Activated CD4-positive, alpha-beta T cell treated with anti-CD3 and anti-CD28 coated beads, Interleukin-2, Interleukin-4, amounts not matched to agents 100 ng/mL and 50 ng/mL, durations not matched to agents 16 hours and 8 hours (primary cell): Measurements from ENCODE around the gene TMEM245.
A peak's percentile ranks its signal among the peaks of the same experiment; 100 is the strongest.
"Not testable (repeated sequence)": the region's sequence is repeated elsewhere in the genome, so short reads cannot be mapped to it uniquely, and the experiment has no call there.

ENCODE experiments used
- DNase-seq: peaks from one replicate; pipeline ENCODE4 v3.0.0-alpha.2; 2020; ENCODE audit warnings: low spot score

TMEM245 gene

DNA sequence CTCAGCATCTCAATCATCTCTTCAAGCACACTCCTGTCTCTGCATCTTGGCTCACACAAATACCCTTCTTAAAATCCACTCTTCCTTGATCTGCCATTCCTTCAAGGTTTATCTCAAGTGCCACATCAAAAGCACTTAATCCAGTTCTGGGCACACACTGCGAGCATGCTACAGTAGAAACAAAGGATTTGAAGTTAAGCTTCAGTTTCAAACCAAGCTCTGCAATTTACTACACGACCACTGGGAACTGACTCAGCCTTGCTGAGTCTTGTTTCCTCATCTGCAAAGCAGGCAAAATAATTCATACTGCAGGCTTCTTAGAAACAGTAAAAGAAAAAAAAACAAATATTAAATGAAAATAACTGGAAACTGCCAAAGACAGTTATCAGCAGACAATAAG is 56.0 kb downstream of the TMEM245 start:
- no peak for DNase-seq

GRCh38 chr9:109062543-109062942 is 57.2 kb downstream of the TMEM245 start:
- DNase-seq: no peak

DNA sequence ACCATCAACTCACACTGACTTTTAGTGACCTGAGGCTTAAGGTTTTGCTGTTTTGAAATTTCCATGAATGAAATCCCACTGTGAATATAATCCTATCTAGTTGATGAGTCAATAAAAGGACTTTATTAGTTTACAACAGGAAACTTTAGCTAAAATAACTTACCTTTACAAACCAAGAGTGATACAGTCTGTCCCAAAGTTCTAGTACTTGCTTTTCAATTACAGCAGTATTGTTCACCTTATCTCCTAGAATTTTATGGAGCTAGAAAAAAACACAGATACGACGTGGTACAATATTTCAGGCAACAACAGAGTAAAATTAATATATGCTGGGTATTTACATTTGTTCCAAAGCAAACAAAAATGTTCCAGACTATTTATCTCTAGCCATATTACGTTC is 59.6 kb downstream of the TMEM245 start:
- no peak for DNase-seq

GRCh38 chr9:109053121-109053520 is 66.6 kb downstream of the TMEM245 start:
- not testable (repeated sequence) for DNase-seq

DNA sequence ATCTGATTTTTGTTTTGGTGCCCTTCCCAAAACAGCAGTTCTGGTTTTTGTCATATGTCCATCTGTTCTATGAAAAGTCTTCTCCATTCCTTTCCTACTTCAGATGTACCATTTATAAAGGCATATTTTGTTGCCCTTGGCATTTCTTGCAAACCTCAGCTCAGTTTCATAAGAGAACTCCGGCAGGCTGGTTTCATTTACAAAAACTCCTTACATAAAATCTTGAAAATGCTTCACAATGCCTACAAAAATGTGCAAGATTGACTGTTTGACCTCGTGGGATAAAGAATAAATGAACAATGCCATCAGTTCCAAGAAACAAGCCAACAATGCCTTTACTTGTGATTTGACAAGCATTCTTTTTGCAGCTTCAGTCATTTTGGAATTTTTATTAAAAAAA is 67.3 kb downstream of the TMEM245 start:
- no peak for DNase-seq

DNA sequence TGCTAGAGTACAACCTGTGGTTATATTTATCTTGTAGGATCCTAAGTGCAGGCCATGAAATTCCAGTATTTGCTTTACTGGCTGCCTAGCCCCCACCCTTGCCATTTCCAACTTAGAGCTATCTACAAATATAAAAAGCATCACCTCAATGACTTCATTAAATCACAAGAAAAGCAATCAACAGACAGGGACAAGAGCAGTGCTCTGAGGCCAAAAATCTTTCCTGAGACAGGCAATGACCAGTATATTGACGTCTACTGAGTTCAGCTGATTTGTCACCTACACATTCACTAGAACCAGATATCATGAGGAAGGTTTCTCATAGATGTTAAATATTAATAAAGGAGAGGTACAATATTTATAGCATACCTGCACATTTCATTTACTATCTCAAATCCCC is 68.0 kb downstream of the TMEM245 start:
- no peak for DNase-seq

DNA sequence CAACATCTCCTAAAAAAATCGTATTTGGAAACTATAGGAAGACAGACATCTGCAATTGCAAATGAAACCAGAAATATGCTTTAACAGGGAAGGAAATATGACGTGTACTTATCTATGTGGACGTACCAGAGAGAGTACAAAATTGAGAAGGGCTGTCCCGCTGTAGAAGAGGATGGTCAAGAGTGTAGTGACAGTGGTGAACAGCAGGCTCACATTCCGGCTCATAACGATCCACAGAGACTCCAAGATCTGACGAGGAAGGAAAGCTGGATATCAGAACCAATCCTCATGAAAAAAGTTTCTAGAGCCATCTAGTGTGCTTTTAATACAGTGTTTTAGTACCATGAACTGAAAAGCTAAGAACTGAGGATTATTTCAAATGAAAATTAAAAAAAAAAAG is 69.3 kb downstream of the TMEM245 start:
- DNase-seq: no peak

DNA sequence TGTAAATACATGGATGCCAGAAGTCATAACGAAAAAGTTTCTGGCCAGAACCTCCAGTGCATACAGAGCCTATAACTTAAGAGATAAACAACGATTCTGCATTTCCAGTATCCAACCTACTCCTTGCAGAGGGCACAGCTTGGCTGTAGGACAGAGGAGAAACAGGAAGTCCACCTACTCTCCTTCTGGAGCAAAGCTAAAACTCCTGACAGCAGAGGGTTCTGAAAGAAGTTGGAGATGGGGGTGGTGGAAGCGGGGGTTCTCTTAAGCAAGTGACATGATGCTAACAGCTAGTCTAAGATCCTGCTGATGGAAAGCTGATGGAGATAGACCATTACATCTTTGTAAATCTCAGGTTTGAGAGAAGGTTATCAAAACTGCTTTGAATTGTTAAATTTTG is 70.9 kb downstream of the TMEM245 start:
- no peak for DNase-seq

DNA sequence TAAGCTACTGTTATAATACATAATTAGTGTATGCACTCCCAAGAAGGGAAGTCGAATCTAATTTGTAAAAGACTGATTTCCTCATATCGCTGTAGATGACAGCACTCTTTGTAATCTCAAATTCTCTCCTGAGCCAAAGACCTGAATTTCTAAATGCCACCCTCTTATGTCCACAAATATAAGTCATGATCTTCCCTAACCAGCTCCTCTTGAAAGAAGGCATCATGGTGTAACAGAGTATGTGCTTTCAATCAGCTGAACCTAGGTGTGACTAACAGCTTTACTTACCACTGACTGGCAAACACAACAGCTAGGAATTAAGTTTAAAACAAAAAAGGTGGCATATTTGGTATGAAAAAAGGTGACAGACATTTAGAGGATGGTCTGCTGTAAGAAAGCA is 72.5 kb downstream of the TMEM245 start:
- no peak for DNase-seq

DNA sequence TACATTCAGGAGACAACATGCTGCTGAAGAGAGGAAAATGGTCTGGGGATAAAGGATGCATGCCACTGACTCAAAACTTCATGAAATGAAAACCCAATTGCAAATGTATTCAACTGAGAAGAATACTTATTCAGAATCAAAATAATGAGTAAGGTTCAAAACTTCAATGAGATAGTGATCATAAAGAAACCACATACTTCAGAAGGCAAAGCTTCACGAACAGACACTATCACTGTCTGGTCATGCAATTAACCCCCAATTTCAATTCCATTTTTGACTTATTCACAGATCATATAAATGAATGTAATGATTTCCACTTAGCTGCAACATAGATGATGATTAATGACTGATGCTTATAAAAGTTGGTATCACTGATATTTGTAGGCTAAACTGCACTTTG is 73.4 kb downstream of the TMEM245 start:
- DNase-seq: peak; percentile 21

DNA sequence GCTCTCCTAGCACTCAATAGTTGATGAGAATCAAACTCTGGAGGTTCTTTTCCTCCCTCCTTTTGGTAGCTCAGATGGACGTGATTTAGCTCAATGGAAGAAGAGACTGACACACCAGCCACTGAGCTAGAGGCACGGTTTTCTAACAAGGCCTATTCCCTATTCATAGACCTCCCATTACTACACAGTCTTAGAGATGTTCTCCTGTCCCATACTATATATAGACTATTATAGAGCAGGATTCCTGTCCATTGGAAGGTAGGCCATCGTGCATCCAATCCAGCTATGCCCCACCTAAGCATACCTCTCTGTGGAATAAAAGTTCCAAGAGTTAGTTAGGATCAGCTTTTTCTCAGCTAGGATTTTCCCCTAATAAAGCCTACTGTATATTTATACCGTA is 76.2 kb downstream of the TMEM245 start:
- no peak for DNase-seq

DNA sequence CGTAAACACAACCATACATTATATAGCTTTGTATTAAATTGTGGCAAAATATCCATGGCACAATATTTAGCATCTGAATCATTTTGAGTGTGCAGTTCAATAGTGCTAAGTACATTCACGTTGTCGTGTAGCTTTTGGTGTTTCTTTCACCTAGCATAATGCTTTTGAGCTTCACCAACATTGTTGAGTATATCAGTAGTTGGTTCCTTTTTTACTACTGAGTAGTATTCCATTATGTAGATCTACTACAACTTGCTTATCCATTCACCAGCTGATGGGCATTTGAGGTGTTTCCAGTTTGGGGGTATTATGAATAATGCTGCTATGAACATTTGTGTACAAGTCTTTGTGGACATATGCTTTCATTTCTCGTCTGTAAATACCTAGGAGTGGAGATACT is 79.2 kb downstream of the TMEM245 start:
- no peak for DNase-seq

DNA sequence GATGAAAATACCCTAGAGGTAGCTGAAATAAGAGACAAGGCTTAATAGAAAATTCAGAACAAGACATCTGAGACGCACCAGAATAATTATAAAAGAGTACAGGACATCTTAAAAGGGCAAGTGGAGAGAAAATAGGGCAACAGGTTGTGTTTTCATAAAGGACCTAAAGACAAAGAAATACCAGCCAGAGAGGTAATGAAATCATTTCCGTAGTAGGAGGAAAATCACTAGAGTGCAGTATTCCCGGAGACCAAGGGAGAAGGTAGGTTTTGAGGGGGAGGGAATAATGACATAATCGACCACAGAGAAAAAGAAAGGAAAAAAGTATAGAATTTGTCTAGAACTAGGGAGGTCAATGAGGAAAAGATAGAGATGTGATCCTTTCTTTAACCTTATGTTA is 80.2 kb downstream of the TMEM245 start:
- DNase-seq: no peak

DNA sequence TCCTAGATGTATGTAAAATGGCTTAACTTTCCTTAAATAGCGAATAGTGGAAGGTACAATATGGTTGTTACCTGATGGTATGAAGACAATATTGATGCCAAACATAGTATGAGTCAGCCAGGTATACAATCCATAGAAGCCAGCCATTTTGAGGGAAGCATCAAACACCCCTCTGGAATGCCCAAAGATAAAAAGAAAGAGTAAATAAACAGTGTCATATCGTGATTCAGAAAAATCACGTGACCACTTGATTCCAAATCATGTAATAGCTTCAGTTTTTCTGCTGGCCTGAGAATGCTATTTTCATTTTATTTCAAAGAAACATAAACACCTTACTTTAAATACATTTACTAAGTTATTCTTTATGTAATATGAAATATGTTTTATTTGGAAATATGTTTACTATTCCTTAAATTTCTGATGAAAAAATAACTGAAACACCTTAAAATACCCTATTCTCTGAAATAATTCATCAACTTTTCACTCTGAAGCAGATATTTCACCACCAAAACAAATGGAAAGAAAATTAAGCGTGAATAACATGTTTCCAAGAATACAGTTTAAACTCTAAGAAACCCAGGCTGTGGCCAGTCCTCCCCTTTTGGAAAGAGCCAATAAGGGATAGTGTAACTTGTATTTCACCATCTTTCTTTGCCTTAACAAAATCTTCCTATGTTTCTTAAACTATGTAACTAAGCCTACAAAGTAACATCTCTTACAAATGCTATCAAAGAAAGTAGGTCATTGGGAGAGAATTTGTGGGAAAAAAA is 81.6 kb downstream of the TMEM245 start:
- DNase-seq: no peak

DNA sequence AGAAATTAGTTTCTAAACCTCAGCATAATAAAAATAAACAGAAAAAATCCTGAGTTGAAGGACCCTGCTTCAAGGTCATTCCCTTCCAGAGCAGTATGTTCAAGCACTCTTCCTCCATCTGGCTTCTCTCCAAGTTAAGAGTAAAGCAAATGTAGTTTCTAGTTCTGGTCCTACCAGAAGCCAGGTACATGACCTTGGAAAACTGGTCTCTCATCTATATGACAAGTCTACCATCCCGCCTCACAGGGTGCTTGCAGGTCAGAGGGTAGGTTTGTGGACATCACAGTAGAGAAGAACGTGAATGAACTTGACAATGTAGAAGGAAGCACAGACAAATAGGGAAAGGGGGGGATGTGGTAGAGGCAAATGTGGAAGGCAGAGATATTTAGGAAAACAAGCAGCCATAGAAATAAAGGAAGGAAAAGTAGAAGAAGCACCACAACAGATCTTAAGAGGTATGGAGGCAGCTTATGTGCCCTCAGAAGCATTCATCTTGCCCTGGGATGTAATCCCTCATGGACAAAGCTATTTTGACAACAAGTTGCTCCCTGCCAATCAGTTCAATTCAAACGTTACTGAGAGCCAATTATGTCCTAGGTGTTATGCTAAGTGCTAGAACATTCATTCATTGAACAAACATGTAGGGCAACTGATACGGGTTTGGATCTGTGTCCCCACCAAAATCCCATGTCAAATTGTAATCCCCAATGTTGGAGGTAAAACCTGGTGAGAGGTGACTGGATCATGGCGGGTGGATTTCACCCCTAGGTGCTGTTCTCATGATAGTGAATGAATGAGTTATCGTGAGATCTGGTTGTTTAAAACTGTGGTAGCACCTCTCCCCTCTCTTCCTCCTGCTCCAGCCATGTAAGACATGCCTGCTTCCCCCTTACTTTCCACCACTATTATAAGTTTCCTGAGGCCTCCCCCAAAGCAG is 82.7 kb downstream of the TMEM245 start:
- DNase-seq: no peak

DNA sequence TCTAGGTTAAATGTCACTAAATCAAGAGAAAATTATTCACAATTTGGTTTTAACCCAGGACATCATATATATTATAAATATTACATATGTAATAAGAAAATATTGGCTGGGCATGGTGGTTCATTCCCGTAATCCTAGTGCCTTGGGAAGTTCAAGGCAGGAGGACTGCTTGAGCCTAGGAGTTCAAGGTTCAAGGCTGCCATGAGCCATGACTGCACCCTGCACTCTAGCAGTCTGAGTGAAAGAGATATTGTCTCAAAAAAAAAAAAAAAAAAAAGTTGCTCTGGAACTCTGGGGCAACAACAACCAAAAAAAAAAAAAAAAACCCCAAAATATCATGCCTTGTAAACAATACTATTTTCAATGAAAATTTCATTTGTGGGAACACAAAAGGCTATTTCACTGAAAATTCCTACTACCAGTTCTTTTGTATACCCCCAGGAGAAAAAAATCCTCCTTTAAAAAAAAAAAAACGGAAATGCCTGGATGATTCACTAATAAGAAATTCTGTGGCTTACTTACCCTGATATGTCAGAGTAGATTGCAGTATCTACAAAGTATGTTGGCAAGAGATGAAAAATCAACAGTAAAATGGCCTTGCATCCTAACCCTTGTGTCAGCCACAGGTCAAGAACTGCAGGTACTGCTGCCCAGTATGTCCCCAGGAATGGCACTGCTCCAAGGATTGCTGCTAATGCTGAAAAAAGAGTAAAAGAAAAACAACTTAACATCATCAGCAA is 83.9 kb downstream of the TMEM245 start:
- DNase-seq: no peak

- DNase-seq: no peak
Measured at GRCh38 chr9:109033941-109034700, 85.6 kb downstream of the TMEM245 start.

DNA sequence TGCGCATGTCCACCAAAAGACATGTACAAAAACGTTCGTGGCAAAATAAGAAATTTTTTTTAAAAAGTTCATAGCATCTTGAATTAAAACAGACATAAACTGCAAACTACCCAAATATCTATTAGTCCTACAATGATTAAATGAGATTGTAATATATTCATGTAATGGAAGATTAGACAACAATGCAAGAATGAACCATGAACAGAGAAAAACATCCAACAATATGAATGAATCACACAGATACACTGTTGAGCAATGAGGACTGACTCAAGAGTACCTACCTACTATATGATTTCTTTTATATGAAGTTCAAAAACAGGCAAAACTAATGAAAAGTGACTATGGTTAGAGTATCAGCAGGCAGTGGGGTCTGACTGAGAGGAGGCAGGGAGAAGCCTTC is 88.5 kb downstream of the TMEM245 start:
- no peak for DNase-seq

DNA sequence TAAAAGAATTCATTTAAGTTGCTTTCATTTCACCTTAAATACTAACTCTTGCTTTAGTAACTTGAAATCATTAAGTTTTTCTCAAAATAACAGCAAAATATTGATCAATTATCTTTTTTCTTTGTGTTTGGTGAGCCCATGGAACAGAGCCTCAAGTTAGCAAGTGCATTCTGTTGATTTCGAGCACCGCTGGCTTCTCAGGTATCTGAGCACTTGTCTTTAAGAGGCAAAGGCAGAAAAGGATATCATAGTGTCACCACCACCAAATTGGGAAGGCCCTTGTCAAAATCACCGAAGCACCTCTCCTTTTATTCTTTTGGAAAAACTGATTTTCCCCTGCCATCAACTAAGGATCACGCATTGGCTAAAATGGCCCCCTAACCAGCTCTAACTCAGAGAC is 89.3 kb downstream of the TMEM245 start:
- DNase-seq: no peak

DNA sequence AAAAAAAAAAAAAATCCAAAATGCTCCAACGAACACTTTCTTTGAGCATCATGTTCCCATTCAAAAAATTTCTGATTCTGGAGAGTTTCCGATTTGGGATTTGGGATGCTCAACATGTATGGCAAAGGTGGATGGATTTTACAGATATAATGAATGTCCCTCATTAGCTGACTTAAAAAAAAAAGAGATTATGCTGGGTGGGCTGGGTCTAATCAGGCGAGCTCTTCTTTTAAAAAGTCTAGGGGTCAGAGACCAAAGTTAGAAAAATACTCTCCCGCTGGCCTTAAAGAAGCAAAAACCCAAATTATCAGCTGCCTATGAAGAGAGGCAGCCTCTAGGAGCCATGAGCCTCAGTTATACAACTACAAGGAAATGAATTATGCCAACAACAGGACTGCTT is 91.3 kb downstream of the TMEM245 start:
- no peak for DNase-seq

DNA sequence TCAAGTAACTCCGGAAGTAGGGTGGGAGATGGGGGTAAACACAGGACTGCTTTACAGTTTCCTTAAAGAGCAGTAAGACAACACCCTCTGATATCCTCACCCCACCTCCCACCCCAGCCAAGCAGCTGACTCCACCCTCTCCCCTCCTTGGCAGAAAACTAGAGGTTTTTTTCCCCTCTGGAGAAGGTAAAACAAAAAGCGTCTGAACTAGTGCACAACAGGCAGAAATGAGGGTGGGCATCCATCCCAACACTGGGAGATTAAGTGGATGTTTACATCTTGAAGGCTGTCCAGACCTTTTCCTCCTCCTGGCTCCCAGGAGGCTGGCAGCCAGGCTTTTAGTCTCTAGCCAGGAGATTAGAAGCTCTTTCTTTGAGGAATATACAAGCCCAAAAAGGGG is 92.6 kb downstream of the TMEM245 start:
- no peak for DNase-seq

DNA sequence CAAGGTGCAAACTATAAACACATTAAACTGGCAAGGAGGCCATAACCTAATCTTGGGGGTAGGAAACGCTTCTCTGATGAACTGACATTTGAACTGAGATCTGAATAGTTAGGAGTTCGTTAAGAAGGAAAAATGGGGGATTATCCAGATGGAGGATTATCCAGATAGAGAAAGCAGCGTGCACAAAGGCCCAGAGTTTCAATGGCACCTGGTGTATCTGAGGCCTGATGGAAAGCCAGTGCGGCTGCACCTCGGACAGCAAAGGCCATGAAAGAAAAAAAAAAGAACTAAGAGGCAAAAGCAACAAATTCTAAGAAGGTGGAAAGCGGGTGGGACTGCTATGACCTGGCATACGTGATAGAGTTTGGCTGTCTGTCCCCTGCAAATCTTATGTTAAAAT is 93.4 kb downstream of the TMEM245 start:
- no peak for DNase-seq
